NCI-H1436 treated with DMSO at 0.1 percent for 48 hours (cell line): ENCODE measurements around the gene KRT79.

Experiments used
- DNase-seq: peaks from one replicate; lab custom pipeline; 2025; lab: John Stamatoyannopoulos, UW

The KRT79 gene

DNA sequence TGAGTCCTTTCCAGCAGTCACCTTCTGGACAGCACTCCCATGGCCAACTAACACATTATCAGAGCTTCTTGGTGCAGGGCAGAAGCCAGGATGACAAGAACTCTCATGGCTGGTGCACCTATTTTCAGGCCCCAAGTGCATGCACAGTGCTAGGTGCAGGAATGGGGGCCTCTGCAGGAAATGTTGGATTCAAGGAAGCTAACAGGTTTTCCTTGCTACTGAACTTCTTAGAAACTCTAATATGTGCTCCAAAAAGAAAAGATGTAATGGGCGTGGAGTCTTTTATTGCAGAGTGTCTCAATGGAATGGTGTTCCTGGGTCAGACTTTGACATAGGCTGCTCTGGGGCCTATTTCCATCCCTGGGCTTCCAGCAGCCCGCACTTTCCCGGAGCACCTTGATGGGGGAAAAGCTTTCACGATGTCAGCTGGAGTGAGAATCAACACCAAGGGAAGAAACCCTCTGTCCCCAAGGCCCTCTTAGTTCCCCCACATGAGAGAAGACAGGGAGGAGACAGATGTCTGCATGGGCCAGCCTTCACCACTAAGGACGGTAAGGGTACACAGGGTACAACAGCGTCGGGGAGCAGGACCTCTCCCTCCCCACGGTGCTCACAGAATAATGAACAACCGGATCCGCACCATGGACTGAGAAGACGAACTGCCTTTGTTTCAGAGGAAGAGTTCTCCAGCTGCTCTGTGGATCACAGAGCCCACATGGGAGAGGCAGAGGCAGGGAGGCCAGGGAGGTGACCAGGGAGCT, 45.1 kb downstream of the KRT79 start:
- DNase-seq = no peak

- DNase-seq = no peak
Measured at GRCh38 chr12:52788192-52788875, 45.8 kb downstream of the KRT79 start.

GRCh38 chr12:52787324-52788191, 46.6 kb downstream of the KRT79 start:
- no peak for DNase-seq

- DNase-seq = no peak
Measured at GRCh38 chr12:52784909-52785308, 49.2 kb downstream of the KRT79 start.

- no peak for DNase-seq
Measured at GRCh38 chr12:52783563-52784316, 50.4 kb downstream of the KRT79 start.

DNA sequence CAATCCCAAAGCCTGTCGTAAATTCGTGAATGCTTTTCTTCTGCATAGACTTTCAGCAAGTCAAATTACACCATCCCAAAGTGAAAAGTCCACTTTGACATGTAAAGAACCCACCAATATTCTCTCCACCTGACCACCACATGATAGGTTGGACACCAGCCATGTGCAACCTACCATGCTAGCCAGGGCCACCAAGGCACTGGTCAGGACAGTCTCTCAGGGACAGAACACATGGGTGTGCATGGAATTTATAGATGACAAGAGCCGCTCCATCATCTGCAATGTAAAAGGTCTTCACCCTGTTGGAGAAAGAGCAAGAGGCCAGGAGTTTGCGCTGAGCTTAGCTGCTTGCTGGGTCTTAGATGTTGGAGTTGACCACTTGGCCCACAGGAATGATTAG, 51.6 kb downstream of the KRT79 start:
- no peak for DNase-seq

DNA sequence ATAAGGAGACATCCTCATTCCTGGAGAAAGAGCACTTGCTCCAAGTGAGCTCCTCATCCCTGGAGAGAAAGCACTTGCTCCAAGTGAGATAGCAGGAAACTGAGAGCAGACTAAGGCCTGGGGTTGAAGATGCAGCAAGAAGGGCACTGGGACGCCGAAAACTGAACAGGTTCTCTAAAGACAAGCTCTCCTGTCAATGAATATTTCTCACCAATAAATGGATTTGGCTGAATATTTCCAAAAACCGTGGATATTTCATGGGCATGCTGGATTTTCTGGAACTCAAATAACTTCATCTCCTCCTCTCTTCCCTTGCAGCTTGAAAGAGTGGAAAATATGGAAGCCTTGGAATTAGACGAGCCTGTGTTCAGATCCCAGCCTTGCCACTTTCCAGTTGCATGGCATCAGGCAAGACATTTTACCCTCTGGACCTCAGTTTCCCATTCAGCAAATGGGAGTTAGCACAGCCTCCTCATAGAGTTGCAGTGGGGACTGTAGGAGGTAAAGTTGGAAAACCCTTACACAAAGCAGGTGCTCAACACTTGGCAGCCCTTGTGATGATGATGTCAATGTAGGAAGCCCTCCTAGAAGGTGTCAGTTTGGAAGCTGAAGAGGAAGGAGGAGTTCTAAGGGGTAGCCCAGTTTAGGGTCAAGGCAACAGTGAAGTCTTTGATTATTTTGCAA, 52.6 kb downstream of the KRT79 start:
- no peak for DNase-seq

DNA sequence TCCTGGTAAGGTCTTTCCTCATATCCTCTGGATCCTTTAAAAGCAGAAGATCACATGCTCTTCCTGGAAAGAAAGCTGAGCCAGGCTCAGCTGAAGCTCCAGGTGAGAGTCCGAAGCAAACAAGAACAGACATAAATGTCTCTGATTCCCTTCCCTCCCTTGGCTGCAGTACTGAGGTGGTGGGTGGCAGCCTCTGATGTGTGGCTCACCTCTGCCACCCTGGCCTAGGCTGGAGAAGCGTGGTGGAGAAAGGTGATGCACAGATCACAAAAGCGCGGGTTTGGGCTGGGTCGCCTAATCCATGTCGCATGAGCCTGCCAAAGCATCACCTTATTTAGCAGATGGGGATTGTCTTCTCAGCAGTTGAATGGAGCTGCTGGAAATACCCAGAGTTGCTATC, 54.2 kb downstream of the KRT79 start:
- DNase-seq = no peak

DNA sequence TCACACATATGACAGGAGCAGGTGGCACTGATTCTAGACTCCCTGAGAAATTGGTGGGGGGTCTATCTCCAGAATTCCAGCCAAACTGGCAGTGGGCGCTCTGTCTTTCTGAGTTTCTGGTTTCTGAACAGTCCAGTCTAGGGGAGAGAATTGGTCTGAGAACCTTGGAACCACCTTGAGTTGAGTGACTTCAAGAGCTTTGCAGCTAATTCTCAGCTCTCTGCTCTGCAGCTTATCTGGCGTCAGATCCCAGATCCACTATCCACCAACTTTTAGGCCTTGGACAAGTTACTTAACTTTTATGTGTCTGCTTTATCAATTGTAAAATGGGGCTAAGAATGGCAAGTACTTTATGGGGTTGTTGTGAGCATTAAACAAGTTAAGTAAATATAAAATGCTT, 55.3 kb downstream of the KRT79 start:
- no peak for DNase-seq

- no peak for DNase-seq
Measured at GRCh38 chr12:52777566-52777965, 56.5 kb downstream of the KRT79 start.

GRCh38 chr12:52776913-52777395, 57.2 kb downstream of the KRT79 start, which contains the start of gene KRT76:
Gene KRT76 (minus strand): TSS chr12:52777345. CDS start chr12:52777291, 54 bp downstream.
- no peak for DNase-seq

GRCh38 chr12:52776435-52776834, 57.7 kb downstream of the KRT79 start:
- no peak for DNase-seq

- no peak for DNase-seq
Measured at GRCh38 chr12:52774629-52775250, 59.4 kb downstream of the KRT79 start.

DNA sequence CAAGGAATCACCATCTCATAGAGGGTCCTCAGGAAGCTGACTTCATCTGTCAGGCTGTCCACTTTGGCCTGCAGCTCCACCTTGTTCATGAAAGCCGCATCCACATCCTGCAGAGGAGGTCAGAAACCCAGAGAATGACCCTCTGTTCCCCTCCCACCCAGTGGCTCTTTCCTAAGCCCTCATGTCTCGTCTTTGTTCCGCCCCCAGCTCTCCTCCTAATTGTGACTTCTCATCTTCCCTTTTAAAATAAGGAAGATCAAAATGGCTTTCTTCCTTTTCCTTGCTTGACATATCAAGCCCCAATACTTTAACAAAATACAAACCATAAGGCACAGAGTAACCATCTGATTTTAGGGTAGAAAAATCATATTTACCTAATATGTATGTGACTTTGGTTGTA, 61.3 kb downstream of the KRT79 start:
- DNase-seq = no peak

- DNase-seq = no peak
Measured at GRCh38 chr12:52772188-52772587, 61.9 kb downstream of the KRT79 start.

- no peak for DNase-seq
Measured at GRCh38 chr12:52771505-52771904, 62.6 kb downstream of the KRT79 start.
